NCI-H2107 (cell line): ENCODE results near the gene UST.

Experiments
- DNase-seq: peaks from one replicate; lab custom pipeline; 2025; lab: John Stamatoyannopoulos, UW

Gene UST

GRCh38 chr6:148803979-148804378 lies 57.1 kb downstream of the UST start:
- DNase-seq = no peak

DNA sequence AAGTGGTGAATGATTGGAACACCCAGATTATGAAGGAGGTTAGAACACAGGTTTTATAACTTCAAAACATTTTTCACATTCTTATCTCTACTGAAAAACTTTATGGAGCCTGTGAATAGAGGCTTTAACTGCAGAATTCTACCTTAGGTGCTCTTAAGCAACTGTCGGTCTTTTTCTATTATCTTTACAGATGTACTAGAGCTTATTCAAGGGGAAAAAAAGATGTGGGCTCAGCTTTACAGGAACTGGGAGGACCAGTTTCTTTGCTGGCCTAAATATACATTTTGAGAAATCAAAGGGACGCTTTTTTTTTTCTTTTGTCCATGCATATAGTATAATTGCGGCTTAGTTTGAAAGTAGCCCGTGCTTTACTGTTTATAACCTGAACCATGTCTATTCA lies 58.9 kb downstream of the UST start:
- DNase-seq = no peak

DNA sequence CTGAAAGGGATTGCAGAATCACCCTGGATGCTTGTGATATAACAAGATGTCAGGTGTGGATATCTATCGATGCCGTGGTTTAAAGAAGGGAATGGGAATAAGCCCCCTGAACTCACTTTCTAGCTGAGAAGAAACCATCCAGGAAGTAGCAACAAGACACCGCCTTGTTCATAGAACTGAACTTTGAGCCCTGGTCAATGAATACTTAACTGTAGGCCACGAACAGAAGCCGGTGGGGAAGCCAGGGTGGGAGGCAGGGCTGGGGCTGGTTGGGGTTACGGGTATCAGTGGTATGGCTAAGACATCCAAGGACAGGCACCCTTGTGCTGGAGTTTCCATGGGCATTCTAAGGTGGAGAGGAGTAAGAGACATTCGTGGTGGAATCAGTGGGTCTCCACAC lies 61.0 kb downstream of the UST start:
- DNase-seq = no peak

- no peak for DNase-seq
Measured at GRCh38 chr6:148808786-148809304, 62.0 kb downstream of the UST start.

- DNase-seq = no peak
Measured at GRCh38 chr6:148811459-148811858, 64.6 kb downstream of the UST start.

DNA sequence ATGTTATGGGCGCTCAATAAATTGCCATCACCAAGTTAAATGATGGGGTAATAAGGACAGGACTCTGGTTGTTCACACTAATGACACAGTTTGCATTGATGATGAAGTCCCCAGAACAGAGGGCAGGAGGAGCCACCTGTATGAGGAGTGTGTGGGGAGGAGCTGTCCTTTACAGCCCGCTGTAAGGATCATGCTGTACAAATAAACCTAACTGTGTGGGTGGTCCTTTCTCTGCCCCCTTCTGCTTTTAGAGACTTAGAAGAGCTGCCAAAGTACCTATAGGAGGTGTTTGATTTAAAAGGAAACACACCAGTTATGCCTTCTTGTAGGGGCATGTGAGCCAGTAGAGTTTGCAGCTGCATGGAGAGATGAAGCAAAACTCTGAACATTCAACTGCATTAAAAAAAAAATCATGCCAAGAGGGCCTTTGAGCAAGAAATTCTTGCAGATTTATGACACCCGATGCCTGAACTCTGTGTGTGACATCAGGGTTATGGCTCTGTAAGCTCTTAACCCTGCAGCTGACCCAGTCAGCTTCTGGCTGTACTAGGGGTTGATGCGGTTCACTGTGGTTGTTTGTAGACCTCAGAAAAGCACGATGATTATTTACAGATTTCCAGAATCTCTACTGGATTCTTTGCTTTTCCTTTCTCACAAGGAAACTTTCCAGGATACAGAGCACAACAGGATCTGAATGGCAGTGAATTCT lies 67.4 kb downstream of the UST start:
- DNase-seq = no peak

- no peak for DNase-seq
Measured at GRCh38 chr6:148814869-148815268, 68.0 kb downstream of the UST start.

GRCh38 chr6:148816117-148816516 lies 69.3 kb downstream of the UST start:
- DNase-seq = no peak

DNA sequence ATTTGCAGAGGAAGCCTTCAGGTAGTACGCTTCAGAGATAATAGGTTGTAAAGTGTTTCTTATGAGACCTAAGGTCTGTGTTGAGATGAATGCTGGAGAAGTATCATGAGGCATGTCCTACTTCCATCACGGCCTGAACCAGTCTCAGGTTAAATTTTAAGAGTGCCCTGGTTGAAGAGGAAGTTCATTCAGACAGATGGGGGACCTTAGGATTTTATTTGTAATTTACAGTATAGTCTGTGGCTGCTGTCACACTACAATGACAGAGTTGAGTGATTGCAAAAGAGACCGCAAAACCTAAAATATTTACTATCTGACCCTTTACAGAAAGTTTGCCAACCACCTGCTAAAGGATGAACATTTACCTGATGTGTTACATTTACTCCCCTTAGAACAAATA lies 70.9 kb downstream of the UST start:
- DNase-seq = no peak

- no peak for DNase-seq
Measured at GRCh38 chr6:148818939-148819575, 72.2 kb downstream of the UST start.

GRCh38 chr6:148819852-148820251 lies 73.0 kb downstream of the UST start:
- DNase-seq = no peak

- no peak for DNase-seq
Measured at GRCh38 chr6:148822819-148823218, 76.0 kb downstream of the UST start.

- DNase-seq = no peak
Measured at GRCh38 chr6:148824291-148824690, 77.5 kb downstream of the UST start.

- no peak for DNase-seq
Measured at GRCh38 chr6:148824960-148825359, 78.1 kb downstream of the UST start.

DNA sequence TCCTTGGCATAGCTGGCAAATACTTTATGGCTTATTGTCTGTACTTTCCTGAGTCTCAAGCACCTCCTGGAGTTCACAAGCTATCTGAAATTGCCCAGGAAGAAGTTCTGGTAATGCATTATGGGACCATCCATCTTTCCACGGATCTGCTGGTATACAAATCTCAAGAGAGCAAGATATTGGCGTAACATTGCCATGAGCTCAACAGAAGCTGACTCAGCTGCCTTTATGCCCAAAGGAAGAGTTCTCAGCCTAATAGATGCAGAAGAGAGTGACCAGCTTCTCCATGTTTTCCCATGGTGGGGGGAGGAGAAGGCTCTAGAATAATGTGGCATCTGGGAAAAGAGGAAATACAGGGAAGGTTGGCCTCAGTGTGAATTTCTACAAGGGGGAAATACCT lies 78.7 kb downstream of the UST start:
- DNase-seq = no peak

DNA sequence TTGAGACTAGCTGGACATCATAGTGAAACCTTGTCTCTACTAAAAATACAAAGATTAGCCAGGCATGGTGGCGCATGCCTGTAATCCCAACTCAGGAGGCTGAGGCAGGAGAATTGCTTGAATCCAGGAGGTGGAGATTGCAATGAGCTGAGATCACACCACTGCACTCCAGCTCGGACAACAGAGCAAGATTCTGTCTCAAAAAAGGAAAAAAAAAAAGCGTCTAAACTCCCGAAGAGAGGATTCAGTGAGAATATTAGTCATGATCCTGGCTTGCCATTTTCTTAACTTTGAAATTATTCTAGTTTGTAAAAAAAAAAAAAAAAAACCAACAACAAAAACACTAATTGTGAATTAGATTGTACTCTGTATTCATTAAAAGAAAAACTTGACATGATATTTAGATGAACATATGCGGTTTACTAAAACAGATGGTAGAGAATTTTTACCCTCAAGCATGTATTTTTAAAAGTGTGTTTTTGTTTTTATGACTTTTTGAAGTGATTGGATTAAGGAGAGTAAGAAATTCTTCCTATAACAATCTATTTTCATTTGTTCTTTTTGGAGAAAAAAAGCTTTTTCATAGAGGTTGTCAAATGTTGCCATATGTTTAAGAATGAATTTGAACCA lies 80.7 kb downstream of the UST start:
- no peak for DNase-seq

DNA sequence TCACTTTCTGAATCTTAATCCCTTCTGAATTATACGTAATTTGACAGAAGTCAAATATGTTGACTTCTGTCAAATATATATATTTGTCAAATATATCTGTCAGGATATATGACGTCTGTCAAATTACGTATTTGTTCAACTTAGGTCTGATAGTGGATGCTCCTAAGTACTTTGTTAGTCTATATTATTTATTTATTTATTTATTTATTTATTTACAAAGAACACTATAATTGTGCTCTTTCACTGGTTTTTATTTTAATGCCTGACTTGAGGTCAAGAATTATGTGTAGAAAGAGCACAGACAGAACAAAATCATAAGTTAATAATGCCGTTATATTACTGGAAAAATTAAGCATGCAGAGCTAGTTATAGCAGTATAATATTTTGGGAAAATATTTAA lies 81.2 kb downstream of the UST start:
- no peak for DNase-seq

DNA sequence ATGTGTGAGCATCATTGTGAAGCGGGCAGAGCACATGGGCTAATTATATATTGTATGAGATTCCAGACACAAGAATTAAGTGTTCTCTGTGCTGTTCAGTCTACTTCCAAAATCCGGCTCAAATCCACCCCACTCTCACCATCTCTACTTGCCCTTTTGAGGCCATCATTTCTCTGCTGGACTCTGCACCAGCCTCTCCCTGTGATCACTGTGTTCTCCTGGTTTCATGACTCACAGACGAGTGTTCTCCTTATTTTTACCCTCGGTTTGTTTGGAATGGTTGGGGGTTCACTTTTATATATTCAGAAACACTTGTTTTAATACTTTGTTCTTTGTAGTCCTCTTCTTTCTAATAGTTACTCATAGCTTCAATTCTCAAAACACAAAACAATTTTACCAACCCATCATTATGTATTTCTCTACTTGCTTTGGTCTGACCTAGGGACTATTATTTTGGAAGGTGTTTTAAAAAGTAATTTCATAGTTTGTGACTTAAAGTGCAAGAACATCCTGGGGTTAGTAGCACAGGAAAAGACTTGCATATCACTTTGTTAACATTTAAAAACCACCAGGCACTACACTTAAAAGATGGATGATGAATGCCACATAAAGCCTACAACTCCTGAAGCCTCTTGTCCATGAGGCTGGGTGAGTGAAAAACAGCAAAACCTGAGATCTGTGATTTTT lies 82.7 kb downstream of the UST start:
- DNase-seq = no peak

DNA sequence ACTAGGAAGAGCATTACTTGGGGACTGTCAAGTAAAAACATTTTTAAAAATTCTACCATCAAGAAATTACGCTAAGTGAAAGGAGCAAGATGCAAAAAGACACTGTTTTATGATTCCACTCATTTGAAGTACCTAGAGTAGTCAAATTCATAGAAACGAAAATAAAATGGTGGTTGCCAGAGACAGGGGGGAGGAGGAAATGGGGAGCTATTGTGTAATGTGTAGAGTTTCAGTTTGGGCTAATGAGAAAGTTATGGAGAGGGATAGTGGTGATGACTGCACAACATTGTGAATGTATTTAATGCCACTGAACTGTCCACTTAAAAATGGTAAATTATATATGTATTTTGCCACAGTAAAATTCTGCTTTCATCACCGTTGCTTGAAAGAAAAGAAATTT lies 83.8 kb downstream of the UST start:
- DNase-seq = no peak

- DNase-seq = no peak
Measured at GRCh38 chr6:148831064-148831463, 84.2 kb downstream of the UST start.

GRCh38 chr6:148831531-148831930 lies 84.7 kb downstream of the UST start:
- DNase-seq = no peak

- DNase-seq = no peak
Measured at GRCh38 chr6:148835920-148836441, 89.2 kb downstream of the UST start.
